H9 (cell line): Measurements from ENCODE around the gene UVRAG. TPM values are rescaled to one million over a fixed set of nuclear protein-coding genes. Genes with fewer than 3 reads are reported as not detected.

ENCODE experiments used
- DNase-seq: peaks from one replicate; pipeline ENCODE4 v3.0.0-alpha.2; 2017
- H2AFZ ChIP-seq: one replicate; pipeline ENCODE4 v1.6.1; 2013; ENCODE audit warnings: mild to moderate bottlenecking, low read length, control low read depth, moderate library complexity
- H2AK5ac ChIP-seq: 2 replicates; pipeline ENCODE4 v1.6.1; 2013; ENCODE audit warnings: low read length, control low read depth, mixed read lengths; ENCODE audit not compliant: insufficient read length
- H2BK120ac ChIP-seq: one replicate; pipeline ENCODE4 v1.6.1; 2013; ENCODE audit warnings: low read depth, mild to moderate bottlenecking, low read length, control low read depth, inconsistent platforms; ENCODE audit not compliant: poor library complexity, severe bottlenecking
- H2BK12ac ChIP-seq: 2 replicates; pipeline ENCODE4 v1.6.1; 2013; ENCODE audit warnings: low read length, control low read depth, mixed read lengths, low read depth; ENCODE audit not compliant: insufficient read length
- H2BK15ac ChIP-seq: 2 replicates; pipeline ENCODE4 v1.6.1; 2013; ENCODE audit warnings: low read depth, low read length, control low read depth
- H2BK20ac ChIP-seq: one replicate; pipeline ENCODE4 v1.6.1; 2013; ENCODE audit warnings: low read depth, mild to moderate bottlenecking, low read length, control low read depth, inconsistent platforms; ENCODE audit not compliant: poor library complexity, severe bottlenecking
- H2BK5ac ChIP-seq: 2 replicates; pipeline ENCODE4 v1.6.1; 2013; ENCODE audit warnings: low read length, control low read depth, mixed read lengths; ENCODE audit not compliant: insufficient read length
- H3K14ac ChIP-seq: 2 replicates; pipeline ENCODE4 v1.6.1; 2013; ENCODE audit warnings: low read length, control low read depth; ENCODE audit not compliant: insufficient read depth
- H3K18ac ChIP-seq: 2 replicates; pipeline ENCODE4 v1.6.1; 2013; ENCODE audit warnings: low read depth, mild to moderate bottlenecking, mixed read lengths, low read length, control low read depth; ENCODE audit not compliant: insufficient read length
- H3K23ac ChIP-seq: 2 replicates; pipeline ENCODE4 v1.6.1; 2013; ENCODE audit warnings: low read length, control low read depth, mixed read lengths, low read depth; ENCODE audit not compliant: insufficient read length
- H3K23me2 ChIP-seq: 2 replicates; pipeline ENCODE4 v1.6.1; 2013; ENCODE audit warnings: low read depth, mild to moderate bottlenecking, mixed read lengths, low read length, control low read depth; ENCODE audit not compliant: insufficient read length, poor library complexity, severe bottlenecking
- H3K27ac ChIP-seq: 2 replicates; pipeline ENCODE4 v1.5.1; 2013; ENCODE audit warnings: low read length, control low read depth, mixed read lengths, low read depth; ENCODE audit not compliant: insufficient read length
- H3K27me3 ChIP-seq: 2 replicates; pipeline ENCODE4 v1.6.1; 2013; ENCODE audit warnings: low read length, control low read depth, inconsistent platforms; ENCODE audit not compliant: insufficient read depth
- H3K4ac ChIP-seq: 2 replicates; pipeline ENCODE4 v1.6.1; 2013; ENCODE audit warnings: low read depth, mild to moderate bottlenecking, control low read depth, inconsistent platforms, low read length, moderate library complexity
- H3K4me1 ChIP-seq: 2 replicates; pipeline ENCODE4 v1.6.1; 2013; ENCODE audit warnings: low read length, control low read depth, inconsistent platforms; ENCODE audit not compliant: insufficient read depth
- H3K4me2 ChIP-seq: 2 replicates; pipeline ENCODE4 v1.6.1; 2013; ENCODE audit warnings: low read length, control low read depth, mixed read lengths; ENCODE audit not compliant: insufficient read length, insufficient read depth
- H3K56ac ChIP-seq: 2 replicates; pipeline ENCODE4 v1.6.1; 2013; ENCODE audit warnings: low read depth, mild to moderate bottlenecking, mixed read lengths, low read length, control low read depth; ENCODE audit not compliant: insufficient read length
- H3K79me1 ChIP-seq: 2 replicates; pipeline ENCODE4 v1.6.1; 2013; ENCODE audit warnings: low read depth, mild to moderate bottlenecking, moderate library complexity, low read length, control low read depth, inconsistent platforms; ENCODE audit not compliant: insufficient read depth, poor library complexity, severe bottlenecking
- H3K79me2 ChIP-seq: 2 replicates; pipeline ENCODE4 v1.6.1; 2013; ENCODE audit warnings: low read length, control low read depth, inconsistent platforms; ENCODE audit not compliant: insufficient read depth
- H3K9ac ChIP-seq: 2 replicates; pipeline ENCODE4 v1.6.1; 2013; ENCODE audit warnings: low read length, control low read depth, mixed read lengths; ENCODE audit not compliant: insufficient read length; ENCODE audit errors: extremely low read depth
- H3K9me3 ChIP-seq: one replicate; pipeline ENCODE4 v1.6.1; 2013; ENCODE audit warnings: low read depth, low read length, inconsistent platforms; ENCODE audit not compliant: control insufficient read depth
- H3T11ph ChIP-seq: one replicate; pipeline ENCODE4 v1.6.1; 2013; ENCODE audit warnings: mild to moderate bottlenecking, low read length, control low read depth, inconsistent platforms
- H4K20me1 ChIP-seq: one replicate; pipeline ENCODE4 v1.6.1; 2013; ENCODE audit not compliant: control insufficient read depth, insufficient read length, insufficient read depth
- H4K5ac ChIP-seq: 2 replicates; pipeline ENCODE4 v1.6.1; 2013; ENCODE audit warnings: low read depth, mild to moderate bottlenecking, mixed read lengths, low read length, control low read depth; ENCODE audit not compliant: insufficient read length
- H4K8ac ChIP-seq: replicated peaks from 2 replicates; pipeline ENCODE4 v1.6.1; 2013; ENCODE audit warnings: low read length, control low read depth, mixed read lengths, low read depth; ENCODE audit not compliant: insufficient read length
- H4K91ac ChIP-seq: 2 replicates; pipeline ENCODE4 v1.6.1; 2013; ENCODE audit warnings: low read depth, mild to moderate bottlenecking, moderate library complexity, mixed read lengths, low read length, control low read depth; ENCODE audit not compliant: insufficient read length
- H3K27ac Mint-ChIP-seq, 3 experiments: 2 replicates in 2 of 3; 3 replicates in 1 of 3; pipeline ENCODE4 v1.8.0; 2020 to 2021; ENCODE audit warnings: mixed read lengths in 3 of 3, mild to moderate bottlenecking in 1 of 3, moderate library complexity in 1 of 3
- H3K27me3 Mint-ChIP-seq: 2 replicates; pipeline ENCODE4 v1.8.0; 2021; ENCODE audit warnings: low read depth, mild to moderate bottlenecking, moderate library complexity, mixed read lengths
- H3K36me3 Mint-ChIP-seq, 3 experiments: 2 replicates in 2 of 3; 3 replicates in 1 of 3; pipeline ENCODE4 v1.8.0; 2020 to 2021; ENCODE audit warnings: low read depth in 3 of 3, mixed read lengths in 3 of 3; ENCODE audit not compliant: insufficient read depth in 1 of 3
- H3K4me1 Mint-ChIP-seq, 2 experiments: 2 replicates each; pipeline ENCODE4 v1.8.0; 2020; ENCODE audit warnings: mixed read lengths in 2 of 2
- H3K4me3 Mint-ChIP-seq, 2 experiments: 2 replicates in 1 of 2; 3 replicates in 1 of 2; pipeline ENCODE4 v1.8.0; 2020 to 2021; ENCODE audit warnings: mild to moderate bottlenecking in 2 of 2, mixed read lengths in 2 of 2, moderate library complexity in 1 of 2
- H3K9me3 Mint-ChIP-seq, 2 experiments: 2 replicates in 1 of 2; 3 replicates in 1 of 2; pipeline ENCODE4 v1.8.0; 2020; ENCODE audit warnings: mild to moderate bottlenecking in 2 of 2, mixed read lengths in 2 of 2, moderate library complexity in 1 of 2
- WGBS: extraction: QIAGEN DNeasy Blood & Tissue Kit; methylation state at CpG from one replicate; pipeline ENCODE4 v1.1.7; 2013; ENCODE audit warnings: missing lambda C conversion rate, low lambda C conversion rate, mixed read lengths; ENCODE audit not compliant: insufficient read length; ENCODE audit errors: extremely low coverage; 5-methylcytosine and 5-hydroxymethylcytosine counted together
- total RNA-seq: library from RNA; stranded (reverse); gene quantifications from 2 replicates; pipeline ENCODE4 v1.2.1, GENCODE V29; 2021
- TF ChIP-seq, protein P1 (sequence below): fragments of 200-600 bp; sonication (generic); conservative IDR thresholded peaks from 3 replicates; pipeline ENCODE4 v1.8.0; 2021; ENCODE audit warnings: antibody characterized with exemption, mild to moderate bottlenecking

UVRAG gene
- total RNA-seq, 1 experiment from 2014 or later, result 18.5 TPM

GRCh38 chr11:75893251-75893650, 78.2 kb downstream of the UVRAG start:
- Histone ChIP-seq H3K9me3 (no peaks in the 10 kb centered on the region), H2BK20ac (no peak overlapping the region), H3K14ac (no peak overlapping the region), H3K23ac (no peak overlapping the region), H2BK120ac (no peak overlapping the region), H3K27ac (no peak overlapping the region), H2AFZ (no peak overlapping the region), H3K79me1 (no peaks in the 10 kb centered on the region), H3K4ac (no peak overlapping the region), H3K9ac (no peak overlapping the region), H2BK12ac (no peak overlapping the region), H2BK5ac (no peak overlapping the region), H4K8ac (no peak overlapping the region), H4K20me1 (no peaks in the 10 kb centered on the region), H4K5ac (no peak overlapping the region), H3K79me2 (no peaks in the 10 kb centered on the region; the same call in 1 of the 2 replicates), H3K56ac (no peak overlapping the region), H3K18ac (no peak overlapping the region), H2BK15ac (no peak overlapping the region), H3K4me2 (no peak overlapping the region), H3T11ph (no peak overlapping the region), H2AK5ac (no peak overlapping the region), H3K27me3 (no peaks in the 10 kb centered on the region), H4K91ac (no peak overlapping the region), H3K23me2 (no peaks in the 10 kb centered on the region), H3K4me1 (no peaks in the 10 kb centered on the region)
- no peak overlapping the region for H3K4me3 Mint-ChIP-seq
- no peak overlapping the region for H3K27ac Mint-ChIP-seq
- WGBS, result no CpG with 5 or more reads among the region's 4 CpGs
- H3K4me1 Mint-ChIP-seq, result peaks cover 0 to 5% of the 10 kb centered on the region in 2 experiments; a peak in 2 of 4 replicates
- TF ChIP-seq, protein P1, sequence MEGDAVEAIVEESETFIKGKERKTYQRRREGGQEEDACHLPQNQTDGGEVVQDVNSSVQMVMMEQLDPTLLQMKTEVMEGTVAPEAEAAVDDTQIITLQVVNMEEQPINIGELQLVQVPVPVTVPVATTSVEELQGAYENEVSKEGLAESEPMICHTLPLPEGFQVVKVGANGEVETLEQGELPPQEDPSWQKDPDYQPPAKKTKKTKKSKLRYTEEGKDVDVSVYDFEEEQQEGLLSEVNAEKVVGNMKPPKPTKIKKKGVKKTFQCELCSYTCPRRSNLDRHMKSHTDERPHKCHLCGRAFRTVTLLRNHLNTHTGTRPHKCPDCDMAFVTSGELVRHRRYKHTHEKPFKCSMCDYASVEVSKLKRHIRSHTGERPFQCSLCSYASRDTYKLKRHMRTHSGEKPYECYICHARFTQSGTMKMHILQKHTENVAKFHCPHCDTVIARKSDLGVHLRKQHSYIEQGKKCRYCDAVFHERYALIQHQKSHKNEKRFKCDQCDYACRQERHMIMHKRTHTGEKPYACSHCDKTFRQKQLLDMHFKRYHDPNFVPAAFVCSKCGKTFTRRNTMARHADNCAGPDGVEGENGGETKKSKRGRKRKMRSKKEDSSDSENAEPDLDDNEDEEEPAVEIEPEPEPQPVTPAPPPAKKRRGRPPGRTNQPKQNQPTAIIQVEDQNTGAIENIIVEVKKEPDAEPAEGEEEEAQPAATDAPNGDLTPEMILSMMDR, result no peak
- no peak for DNase-seq
- H3K27me3 Mint-ChIP-seq, result no peaks in the 10 kb centered on the region
- no peaks in the 10 kb centered on the region for H3K9me3 Mint-ChIP-seq
- H3K36me3 Mint-ChIP-seq, result peaks cover 0 to 4% (median 0%) of the 10 kb centered on the region in 3 experiments; a peak in 1 of 7 replicates
